ENCODE measurements around the gene CYP2U1. TPM values are rescaled to one million over a fixed set of nuclear protein-coding genes. Genes with fewer than 3 reads are reported as not detected.
A peak's percentile ranks its signal among the peaks of the same experiment; 100 is the strongest.

CYP2U1 gene
- total RNA-seq, 2 donors from 2014 or later = 1.6 to 4.3 TPM

DNA sequence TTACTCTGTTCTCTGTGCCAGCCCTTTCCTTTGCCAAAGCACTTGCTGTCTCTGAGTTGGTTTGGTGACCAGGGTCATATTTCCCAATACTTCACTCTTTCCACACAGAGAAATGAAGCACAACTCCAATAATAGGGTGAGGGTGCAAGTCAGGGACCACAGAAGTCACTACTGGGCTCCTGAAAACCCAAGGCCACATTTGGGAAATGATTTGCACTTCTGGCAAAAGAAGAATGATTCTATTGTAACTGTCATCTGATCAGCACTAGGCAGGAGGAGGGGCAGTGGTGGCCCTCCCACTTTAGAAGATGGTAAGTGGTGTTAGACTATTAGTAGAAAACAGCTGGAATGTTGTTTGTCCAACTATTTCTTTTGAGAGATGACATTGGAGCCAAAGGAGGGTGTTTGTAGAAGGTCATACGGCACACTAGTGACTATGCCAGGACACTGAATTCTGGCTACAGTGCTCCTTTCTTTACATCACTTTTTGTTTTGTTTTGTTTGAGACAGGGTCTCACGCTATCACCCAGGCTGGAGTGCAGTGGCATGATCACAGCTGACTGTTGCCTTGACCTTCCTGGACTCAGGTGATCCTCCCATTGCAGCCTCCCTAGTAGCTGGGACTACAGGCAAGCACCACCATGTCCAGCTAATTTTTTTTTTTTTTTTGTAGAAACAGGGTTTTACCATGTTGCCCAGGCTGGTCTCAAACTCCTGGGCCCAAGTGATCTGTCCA is 47.5 kb downstream of the CYP2U1 start:
- Mint-ChIP-seq H3K27ac (no peak overlapping the region), H3K27me3 (no peaks in the 10 kb centered on the region), H3K4me3 (no peak overlapping the region), H3K4me1 (ENCODE audit: low read depth in 2 of 2) (peaks cover 8 to 12% of the 10 kb centered on the region in 2 donors), H3K36me3 (peaks cover 10% of the 10 kb centered on the region), H3K9me3 (peaks cover 5% of the 10 kb centered on the region)
- no peak for DNase-seq (ENCODE audit: low spot score)
- no peak for ATAC-seq

DNA sequence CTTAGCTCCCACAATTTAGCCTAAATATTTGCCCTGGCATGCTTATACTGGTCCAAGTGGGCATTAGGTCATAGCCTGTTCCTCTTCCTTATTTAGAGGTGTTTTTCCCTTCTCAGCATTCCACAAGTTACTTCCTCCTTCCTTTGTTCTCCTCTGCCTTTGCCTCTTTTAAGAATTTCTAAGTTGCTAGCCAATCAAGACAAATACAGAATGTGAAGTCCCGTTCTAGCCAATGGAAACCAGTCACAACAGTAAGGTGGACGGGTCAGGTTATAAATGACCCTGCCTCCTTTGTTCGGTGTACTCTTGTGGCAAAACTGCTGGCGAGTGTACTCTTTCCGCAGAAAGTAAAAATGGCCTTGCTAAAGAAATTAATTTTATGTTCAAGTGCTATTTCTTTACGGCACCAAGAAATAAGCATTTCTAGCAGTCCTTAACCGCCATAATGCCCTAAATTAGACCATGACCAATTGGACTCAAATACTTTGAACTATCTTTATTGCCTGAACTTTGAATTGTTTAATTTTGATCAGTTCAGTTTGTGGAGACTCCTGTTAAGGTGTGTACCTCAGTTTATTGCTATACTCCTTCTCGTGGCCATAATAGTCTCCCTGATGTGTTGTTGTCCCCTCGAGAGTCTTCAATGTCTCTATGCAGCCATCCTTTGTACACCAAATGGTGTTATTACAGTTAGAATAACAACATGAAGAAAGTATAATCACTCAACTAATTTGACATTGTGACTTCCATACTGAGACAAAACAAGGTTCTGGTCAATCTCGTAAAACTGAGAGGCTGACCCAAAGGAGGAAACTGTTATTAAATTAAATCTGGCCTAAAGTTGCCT is 56.8 kb downstream of the CYP2U1 start:
- H3K36me3 Mint-ChIP-seq = peaks cover 5% of the 10 kb centered on the region
- H3K27me3 Mint-ChIP-seq = no peaks in the 10 kb centered on the region
- peak overlapping the region; percentile 3 for H3K4me3 Mint-ChIP-seq
- H3K27ac Mint-ChIP-seq = peak overlapping the region in 1 of 2 donors; percentile 79
- ATAC-seq (no peak), DNase-seq (ENCODE audit: low spot score) (no peak)
- H3K4me1 Mint-ChIP-seq (ENCODE audit: low read depth in 2 of 2) = peaks cover 6 to 19% of the 10 kb centered on the region in 2 donors
- no peaks in the 10 kb centered on the region for H3K9me3 Mint-ChIP-seq

- Mint-ChIP-seq H3K9me3 (no peaks in the 10 kb centered on the region), H3K4me3 (no peak overlapping the region), H3K36me3 (peaks cover 5% of the 10 kb centered on the region), H3K27me3 (no peaks in the 10 kb centered on the region), H3K4me1 (ENCODE audit: low read depth in 2 of 2) (peaks cover 6 to 19% of the 10 kb centered on the region in 2 donors), H3K27ac (peak overlapping the region in 1 of 2 donors; percentile 79)
- ATAC-seq = no peak
- no peak for DNase-seq (ENCODE audit: low spot score)
Measured at GRCh38 chr4:107988763-107989035, 57.4 kb downstream of the CYP2U1 start.

DNA sequence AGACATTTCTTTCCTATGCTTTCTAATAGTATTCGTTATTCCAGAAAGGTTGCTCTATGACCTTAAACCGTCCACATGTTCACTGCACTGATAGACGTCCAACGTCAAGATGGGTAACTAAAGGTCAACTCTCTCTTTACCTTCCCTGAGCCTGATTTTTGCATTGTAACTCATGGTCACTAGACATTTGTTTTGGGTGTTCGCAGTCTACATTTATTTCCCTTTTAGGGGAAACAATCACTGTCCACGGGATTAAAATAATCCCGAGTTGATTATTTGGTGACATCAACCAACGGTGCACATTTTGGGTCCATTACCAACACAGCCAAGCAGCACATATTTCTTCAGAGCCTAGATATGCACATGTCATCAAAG is 57.8 kb downstream of the CYP2U1 start:
- Mint-ChIP-seq H3K9me3 (no peaks in the 10 kb centered on the region), H3K36me3 (peaks cover 5% of the 10 kb centered on the region), H3K4me1 (ENCODE audit: low read depth in 2 of 2) (peaks cover 6 to 19% of the 10 kb centered on the region in 2 donors), H3K4me3 (peak overlapping the region; percentile 98), H3K27ac (peak overlapping the region; percentile 77 to 79), H3K27me3 (no peaks in the 10 kb centered on the region)
- no peak for ATAC-seq
- no peak for DNase-seq (ENCODE audit: low spot score)

DNA sequence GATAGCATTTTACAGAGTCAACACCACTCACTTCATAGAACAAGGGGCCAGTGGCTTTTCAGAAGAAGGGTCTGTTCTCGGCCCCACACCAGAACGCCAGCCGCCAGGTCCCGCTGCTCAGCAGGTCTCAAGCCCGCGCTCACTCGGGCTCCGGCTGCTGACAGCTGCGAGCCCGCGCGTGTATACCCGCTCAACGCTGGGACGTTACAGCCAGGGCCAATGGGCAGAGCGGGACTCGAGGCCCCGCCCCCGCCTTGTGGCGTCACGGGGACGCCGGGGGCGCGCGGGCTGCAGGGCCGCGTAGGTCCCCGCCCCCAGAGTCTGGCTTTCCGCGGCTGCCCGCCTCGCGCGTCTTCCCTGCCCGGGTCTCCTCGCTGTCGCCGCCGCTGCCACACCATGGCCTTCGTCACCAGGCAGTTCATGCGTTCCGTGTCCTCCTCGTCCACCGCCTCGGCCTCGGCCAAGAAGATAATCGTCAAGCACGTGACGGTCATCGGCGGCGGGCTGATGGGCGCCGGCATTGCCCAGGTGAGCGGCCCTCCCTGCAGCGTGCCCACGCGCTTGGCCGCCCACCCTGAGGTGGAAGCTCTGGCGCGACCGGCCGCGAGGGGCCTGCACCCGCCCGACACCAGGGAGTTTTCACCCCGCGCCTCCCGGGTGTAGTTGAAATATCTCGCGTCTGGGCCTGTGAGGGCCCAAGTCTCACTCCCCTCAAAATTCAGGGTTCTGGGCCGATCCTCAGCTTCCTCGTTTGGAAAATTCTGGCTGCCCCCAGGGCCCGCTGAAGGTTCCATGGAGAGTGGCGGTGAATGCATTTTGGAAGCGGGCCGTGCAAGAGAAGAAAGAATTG is 58.4 kb downstream of the CYP2U1 start, which contains the start of gene HADH:
TSS of gene HADH (plus strand) at position 353 of the 850 bp plus-strand sequence. CDS start at position 397, 44 bp downstream.
- DNase-seq (ENCODE audit: low spot score) = peak; percentile 95
- Mint-ChIP-seq H3K4me1 (ENCODE audit: low read depth in 2 of 2) (peaks cover 11 to 19% of the 10 kb centered on the region in 2 donors), H3K27me3 (no peaks in the 10 kb centered on the region), H3K4me3 (peak within 1 kb of the TSS; percentile 98), H3K9me3 (no peaks in the 10 kb centered on the region), H3K36me3 (peaks cover 5% of the 10 kb centered on the region), H3K27ac (peak within 1 kb of the TSS; percentile 77 to 79)
- peak; percentile 100 for ATAC-seq

GRCh38 chr4:107991945-107992630 is 60.7 kb downstream of the CYP2U1 start:
- Mint-ChIP-seq H3K9me3 (no peaks in the 10 kb centered on the region), H3K4me1 (ENCODE audit: low read depth in 2 of 2) (peaks cover 19 to 29% of the 10 kb centered on the region in 2 donors), H3K4me3 (no peak overlapping the region), H3K27ac (no peak overlapping the region), H3K36me3 (peaks cover 5% of the 10 kb centered on the region), H3K27me3 (no peaks in the 10 kb centered on the region)
- DNase-seq (ENCODE audit: low spot score) = no peak
- no peak for ATAC-seq

- peaks cover 20 to 32% of the 10 kb centered on the region in 2 donors for H3K4me1 Mint-ChIP-seq (ENCODE audit: low read depth in 2 of 2)
- peaks cover 5% of the 10 kb centered on the region for H3K36me3 Mint-ChIP-seq
- H3K27ac Mint-ChIP-seq = no peak overlapping the region
- no peak for ATAC-seq
- H3K4me3 Mint-ChIP-seq = no peak overlapping the region
- DNase-seq (ENCODE audit: low spot score) = no peak
- H3K27me3 Mint-ChIP-seq = no peaks in the 10 kb centered on the region
- H3K9me3 Mint-ChIP-seq = no peaks in the 10 kb centered on the region
Measured at GRCh38 chr4:107993969-107994368, 62.6 kb downstream of the CYP2U1 start.

- Mint-ChIP-seq H3K4me3 (no peak overlapping the region), H3K36me3 (peaks cover 5% of the 10 kb centered on the region), H3K27me3 (no peaks in the 10 kb centered on the region), H3K4me1 (ENCODE audit: low read depth in 2 of 2) (peaks cover 20 to 33% of the 10 kb centered on the region in 2 donors), H3K9me3 (no peaks in the 10 kb centered on the region), H3K27ac (no peak overlapping the region)
- DNase-seq (ENCODE audit: low spot score) = no peak
- ATAC-seq = no peak
Measured at GRCh38 chr4:107994894-107995293, 63.5 kb downstream of the CYP2U1 start.

- no peaks in the 10 kb centered on the region for H3K27me3 Mint-ChIP-seq
- peaks cover 6% of the 10 kb centered on the region for H3K36me3 Mint-ChIP-seq
- H3K9me3 Mint-ChIP-seq = no peaks in the 10 kb centered on the region
- DNase-seq (ENCODE audit: low spot score) (no peak), ATAC-seq (no peak)
- H3K27ac Mint-ChIP-seq = no peak overlapping the region
- no peak overlapping the region for H3K4me3 Mint-ChIP-seq
- peaks cover 29% of the 10 kb centered on the region in 2 donors for H3K4me1 Mint-ChIP-seq (ENCODE audit: low read depth in 2 of 2)
Measured at GRCh38 chr4:107996949-107997788, 65.8 kb downstream of the CYP2U1 start.

GRCh38 chr4:107997794-107998193 is 66.4 kb downstream of the CYP2U1 start:
- Mint-ChIP-seq H3K4me1 (ENCODE audit: low read depth in 2 of 2) (peaks cover 26 to 29% of the 10 kb centered on the region in 2 donors), H3K4me3 (no peak overlapping the region), H3K36me3 (peaks cover 6% of the 10 kb centered on the region), H3K9me3 (no peaks in the 10 kb centered on the region), H3K27me3 (no peaks in the 10 kb centered on the region), H3K27ac (no peak overlapping the region)
- DNase-seq (ENCODE audit: low spot score) (no peak), ATAC-seq (no peak)

DNA sequence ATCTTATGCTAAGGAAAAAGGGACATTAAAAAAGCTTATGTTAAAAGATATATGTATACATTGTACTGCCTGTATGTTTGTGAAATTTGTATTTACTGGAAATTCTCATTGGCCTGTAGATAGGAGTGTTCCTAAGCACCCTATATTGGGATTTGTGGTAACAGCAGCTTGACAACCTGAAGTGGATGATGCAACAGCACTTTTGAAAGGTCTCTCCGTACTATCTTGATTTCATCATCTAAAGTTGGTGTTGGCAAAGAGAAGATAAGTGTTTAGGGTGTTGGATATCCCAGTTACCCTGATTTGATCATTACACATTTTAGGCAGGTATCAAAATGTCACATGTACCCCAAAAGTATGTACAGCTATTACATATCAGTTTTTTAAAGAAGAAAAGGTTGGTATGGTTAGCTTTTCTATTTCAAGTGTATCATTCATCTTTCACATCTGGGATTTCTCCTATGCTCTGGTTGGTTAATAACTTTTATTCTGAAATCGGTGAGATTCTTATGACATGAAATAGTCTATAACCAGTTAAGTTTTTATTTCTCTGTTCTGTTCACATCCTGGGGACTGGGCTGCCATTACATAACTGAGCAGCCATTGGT is 68.7 kb downstream of the CYP2U1 start:
- Mint-ChIP-seq H3K4me1 (ENCODE audit: low read depth in 2 of 2) (peaks cover 21 to 26% of the 10 kb centered on the region in 2 donors), H3K27ac (no peak overlapping the region), H3K36me3 (peaks cover 6% of the 10 kb centered on the region), H3K4me3 (no peak overlapping the region), H3K9me3 (no peaks in the 10 kb centered on the region), H3K27me3 (no peaks in the 10 kb centered on the region)
- DNase-seq (ENCODE audit: low spot score) (no peak), ATAC-seq (no peak)

- Mint-ChIP-seq H3K4me1 (ENCODE audit: low read depth in 2 of 2) (peaks cover 20% of the 10 kb centered on the region in 2 donors), H3K9me3 (no peaks in the 10 kb centered on the region), H3K4me3 (no peak overlapping the region), H3K27me3 (no peaks in the 10 kb centered on the region), H3K36me3 (peaks cover 6% of the 10 kb centered on the region), H3K27ac (no peak overlapping the region)
- no peak for ATAC-seq
- DNase-seq (ENCODE audit: low spot score) = no peak
Measured at GRCh38 chr4:108001540-108002135, 70.3 kb downstream of the CYP2U1 start.

All from natural killer cell treated with Interleukin-12 subunit alpha and Interleukin-12 subunit beta and Interleukin-15 and Interleukin-18, amount 100 ng/mL, for 72 hours (primary cell).